IPS-18a (cell line): ENCODE results near the gene PCDHGA3.

ENCODE experiments used
- H3K27ac ChIP-seq: one replicate; pipeline ENCODE4 v1.5.1; 2013; ENCODE audit warnings: low read length
- H3K27me3 ChIP-seq: one replicate; pipeline ENCODE4 v1.6.1; 2013; ENCODE audit warnings: mild to moderate bottlenecking, low read length; ENCODE audit not compliant: control insufficient read depth, insufficient read depth
- H3K36me3 ChIP-seq: one replicate; pipeline ENCODE4 v1.6.1; 2013; ENCODE audit warnings: low read depth, low read length; ENCODE audit not compliant: control insufficient read depth
- H3K4me1 ChIP-seq: one replicate; pipeline ENCODE4 v1.6.1; 2013; ENCODE audit warnings: low read depth, low read length; ENCODE audit not compliant: control insufficient read depth
- H3K4me3 ChIP-seq: one replicate; pipeline ENCODE4 v1.5.1; 2013; ENCODE audit warnings: low read length
- H3K9ac ChIP-seq: one replicate; pipeline ENCODE4 v1.6.1; 2013; ENCODE audit warnings: mild to moderate bottlenecking, low read length, moderate library complexity
- H3K9me3 ChIP-seq: one replicate; pipeline ENCODE4 v1.6.1; 2013; ENCODE audit warnings: low read depth, low read length; ENCODE audit not compliant: control insufficient read depth

The PCDHGA3 gene

GRCh38 chr5:141354900-141355469, 11.4 kb downstream of the PCDHGA3 start, which contains the start of gene PCDHGA4:
PCDHGA4 (plus strand) TSS chr5:141355021; CDS start chr5:141355108, 87 bp downstream.
- no peaks in the 10 kb centered on the region for H3K4me1 ChIP-seq
- H3K9me3 ChIP-seq: peaks cover 21% of the 10 kb centered on the region
- H3K36me3 ChIP-seq: no peaks in the 10 kb centered on the region
- no peak within 1 kb of the TSS for H3K27ac ChIP-seq
- H3K4me3 ChIP-seq: no peak within 1 kb of the TSS
- no peaks in the 10 kb centered on the region for H3K27me3 ChIP-seq
- no peak within 1 kb of the TSS for H3K9ac ChIP-seq

- H3K9me3 ChIP-seq: peaks cover 26% of the 10 kb centered on the region
- H3K4me3 ChIP-seq: no peak overlapping the region
- H3K9ac ChIP-seq: no peak overlapping the region
- H3K27me3 ChIP-seq: no peaks in the 10 kb centered on the region
- H3K36me3 ChIP-seq: no peaks in the 10 kb centered on the region
- no peak overlapping the region for H3K27ac ChIP-seq
- H3K4me1 ChIP-seq: no peaks in the 10 kb centered on the region
Measured at GRCh38 chr5:141355641-141356040, 12.0 kb downstream of the PCDHGA3 start.

- no peak overlapping the region for H3K9ac ChIP-seq
- H3K4me1 ChIP-seq: no peaks in the 10 kb centered on the region
- H3K27ac ChIP-seq: no peak overlapping the region
- no peaks in the 10 kb centered on the region for H3K27me3 ChIP-seq
- no peak overlapping the region for H3K4me3 ChIP-seq
- H3K36me3 ChIP-seq: no peaks in the 10 kb centered on the region
- peaks cover 30% of the 10 kb centered on the region for H3K9me3 ChIP-seq
Measured at GRCh38 chr5:141356133-141356532, 12.5 kb downstream of the PCDHGA3 start.

GRCh38 chr5:141356950-141357349, 13.3 kb downstream of the PCDHGA3 start:
- Histone ChIP-seq H3K9ac (no peak overlapping the region), H3K4me1 (no peaks in the 10 kb centered on the region), H3K27me3 (no peaks in the 10 kb centered on the region), H3K9me3 (peaks cover 34% of the 10 kb centered on the region), H3K36me3 (no peaks in the 10 kb centered on the region), H3K27ac (no peak overlapping the region), H3K4me3 (no peak overlapping the region)

GRCh38 chr5:141359790-141360426, 16.3 kb downstream of the PCDHGA3 start, which contains the start of gene PCDHGB2:
PCDHGB2 (plus strand) TSS chr5:141359994; CDS start chr5:141360136, 142 bp downstream.
- Histone ChIP-seq H3K27ac (no peak within 1 kb of the TSS), H3K4me1 (no peaks in the 10 kb centered on the region), H3K36me3 (no peaks in the 10 kb centered on the region), H3K27me3 (no peaks in the 10 kb centered on the region), H3K9me3 (peaks cover 29% of the 10 kb centered on the region), H3K4me3 (no peak within 1 kb of the TSS), H3K9ac (no peak within 1 kb of the TSS)

GRCh38 chr5:141360685-141361084, 17.1 kb downstream of the PCDHGA3 start:
- H3K27me3 ChIP-seq: no peaks in the 10 kb centered on the region
- H3K4me1 ChIP-seq: no peaks in the 10 kb centered on the region
- H3K4me3 ChIP-seq: no peak overlapping the region
- H3K9ac ChIP-seq: no peak overlapping the region
- no peaks in the 10 kb centered on the region for H3K36me3 ChIP-seq
- H3K9me3 ChIP-seq: peaks cover 34% of the 10 kb centered on the region
- H3K27ac ChIP-seq: no peak overlapping the region

- Histone ChIP-seq H3K36me3 (no peaks in the 10 kb centered on the region), H3K4me1 (no peaks in the 10 kb centered on the region), H3K9ac (no peak overlapping the region), H3K27me3 (no peaks in the 10 kb centered on the region), H3K4me3 (no peak overlapping the region), H3K9me3 (peaks cover 38% of the 10 kb centered on the region), H3K27ac (no peak overlapping the region)
Measured at GRCh38 chr5:141362719-141363118, 19.1 kb downstream of the PCDHGA3 start.

GRCh38 chr5:141363952-141364660, 20.5 kb downstream of the PCDHGA3 start, which contains the start of gene PCDHGA5:
PCDHGA5 (plus strand) TSS chr5:141364162; CDS start chr5:141364331, 169 bp downstream.
- no peaks in the 10 kb centered on the region for H3K36me3 ChIP-seq
- peaks cover 35% of the 10 kb centered on the region for H3K9me3 ChIP-seq

GRCh38 chr5:141366016-141366896, 22.6 kb downstream of the PCDHGA3 start:
- no peaks in the 10 kb centered on the region for H3K36me3 ChIP-seq
- no peak overlapping the region for H3K9ac ChIP-seq
- no peak overlapping the region for H3K27ac ChIP-seq
- H3K4me3 ChIP-seq: no peak overlapping the region
- peaks cover 25% of the 10 kb centered on the region for H3K9me3 ChIP-seq
- no peaks in the 10 kb centered on the region for H3K4me1 ChIP-seq
- no peaks in the 10 kb centered on the region for H3K27me3 ChIP-seq

More at GRCh38 chr5:141363952-141364660, 20.5 kb downstream of the PCDHGA3 start, which contains the start of gene PCDHGA5:
- no peak within 1 kb of the TSS for H3K4me3 ChIP-seq
- no peaks in the 10 kb centered on the region for H3K4me1 ChIP-seq
- no peak within 1 kb of the TSS for H3K27ac ChIP-seq
- no peaks in the 10 kb centered on the region for H3K27me3 ChIP-seq
- no peak within 1 kb of the TSS for H3K9ac ChIP-seq

- no peaks in the 10 kb centered on the region for H3K4me1 ChIP-seq
- no peak within 1 kb of the TSS for H3K9ac ChIP-seq
- H3K27ac ChIP-seq: no peak within 1 kb of the TSS
- H3K27me3 ChIP-seq: no peaks in the 10 kb centered on the region
- peaks cover 26% of the 10 kb centered on the region for H3K9me3 ChIP-seq
- no peak within 1 kb of the TSS for H3K4me3 ChIP-seq
- no peaks in the 10 kb centered on the region for H3K36me3 ChIP-seq
Measured at GRCh38 chr5:141369994-141370848, 26.6 kb downstream of the PCDHGA3 start, which contains the start of gene PCDHGB3. PCDHGB3 (plus strand) TSS chr5:141370242; CDS start chr5:141370395, 153 bp downstream.
